ENCODE results near the gene PGLYRP3. TPM values are rescaled to one million over a fixed set of nuclear protein-coding genes. Genes with fewer than 3 reads are reported as not detected.

Gene PGLYRP3
- total and polyA plus RNA-seq, 2 donors (not counting 3 experiments of a cell fraction or from before 2014, with no cell fraction given): not detected

GRCh38 chr1:153359241-153359640 lies 46.5 kb upstream of the PGLYRP3 start:
- FAIRE-seq (no peak), DNase-seq (ENCODE audit: low read depth, low spot score) (no peak)
- CTCF ChIA-PET: interaction anchor here (13.2 kb wide), 1 partner anchor 134 kb away, joined by 331 read pairs; no protein-coding TSS in a partner anchor
- Histone ChIP-seq H3K36me3 (ENCODE audit: control insufficient read depth in 2 of 2, extremely low read depth in 1 of 2, insufficient read depth in 2 of 2, low read length in 2 of 2) (no peaks in the 10 kb centered on the region), H3K9ac (replicated peaks; ENCODE audit: extremely low read depth, insufficient read depth, low read length) (no peak overlapping the region), H3K27me3 (ENCODE audit: control insufficient read depth in 2 of 2, insufficient read depth in 2 of 2, low read length in 2 of 2) (no peaks in the 10 kb centered on the region), H3K4me2 (ENCODE audit: insufficient read depth, low read length) (no peak overlapping the region), H3K4me1 (ENCODE audit: control insufficient read depth, extremely low read depth, insufficient read depth, low read length) (no peaks in the 10 kb centered on the region), H3K79me2 (ENCODE audit: control insufficient read depth, insufficient read depth, low read length) (no peaks in the 10 kb centered on the region), H2AFZ (ENCODE audit: low read depth, low read length) (no peak overlapping the region), H4K20me1 (replicated peaks; ENCODE audit: control insufficient read depth, extremely low read depth, insufficient read depth, low read length) (no peaks in the 10 kb centered on the region), H3K27ac (ENCODE audit: insufficient read depth, low read depth, low read length) (no peak overlapping the region), H3K9me3 (replicated peaks; ENCODE audit: control insufficient read depth, insufficient read depth, low read length) (no peaks in the 10 kb centered on the region), H3K9me1 (replicated peaks; ENCODE audit: control insufficient read depth, extremely low read depth, insufficient read depth, low read length) (no peaks in the 10 kb centered on the region), H3K4me3 (replicated peaks in 1 of 3; ENCODE audit: insufficient read depth in 1 of 3, low read depth in 1 of 3, low read length in 3 of 3) (no peak overlapping the region)
- POLR2A ChIA-PET: no interaction called here
- intact Hi-C loops (cut with micrococcal nuclease) (no loop called here), dilution Hi-C loops (cut with MboI; ENCODE audit: extremely low pct_ligation_motif_present, low sequenced_read_pairs) (no loop called here)
- no peak for TF ChIP-seq MAX (IDR thresholded peaks at IDR 0.05; ENCODE audit: insufficient read depth, insufficient read length)
- no peak for TF ChIP-seq JUN (IDR thresholded peaks at IDR 0.05; ENCODE audit: borderline replicate concordance, insufficient read depth, insufficient read length, low read depth)
- TF ChIP-seq EZH2 (IDR thresholded peaks at IDR 0.05; ENCODE audit: borderline replicate concordance, low read depth, low read length, severe bottlenecking): no peak
- TF ChIP-seq POLR2A (IDR thresholded peaks at IDR 0.05; ENCODE audit: low read depth, low read length): no peak
- TF ChIP-seq FOS (IDR thresholded peaks at IDR 0.05; ENCODE audit: borderline replicate concordance, insufficient read depth, low read length): no peak
- no peak for TF ChIP-seq MYC (IDR thresholded peaks at IDR 0.05; ENCODE audit: low read depth, low read length)
- TF ChIP-seq POLR2AphosphoS5 (IDR thresholded peaks at IDR 0.05; ENCODE audit: insufficient read depth, low read depth, low read length): no peak
- no peak for TF ChIP-seq GATA2 (IDR thresholded peaks at IDR 0.05; ENCODE audit: insufficient read depth, insufficient read length, low read depth, low read length)
- no peak for TF ChIP-seq CTCF (IDR thresholded peaks at IDR 0.05; ENCODE audit: extremely low read depth in 1 of 2, insufficient read depth in 1 of 2, low read depth in 1 of 2, low read length in 2 of 2)
- BruUV-seq (replicated peaks): no TSS peak
